OCI-LY7 (cell line): ENCODE measurements around the gene HOOK2. TPM values are rescaled to one million over a fixed set of nuclear protein-coding genes. Genes with fewer than 3 reads are reported as not detected.

ENCODE experiments used
- BruUV-seq: library from RNA; stranded (reverse); fragments of 400-500 nt; replicated peaks from 2 replicates; lab custom pipeline; 2021; lab: Mats Ljungman, UMichigan
- CTCF ChIA-PET: fragments of 300-600 bp; sonication (Branson Sonifier 250); formaldehyde crosslinking; loops from one replicate; lab custom pipeline; 2022; ENCODE audit warnings: antibody characterized with exemption; ENCODE audit not compliant: unreplicated experiment; lab: Charles Lee
- POLR2A ChIA-PET: fragments of 300-600 bp; sonication (Branson Sonifier 250); formaldehyde crosslinking; loops from one replicate; lab custom pipeline; 2022; ENCODE audit warnings: antibody characterized with exemption; lab: Charles Lee
- DNase-seq: peaks from one replicate; pipeline ENCODE4 v3.0.0-alpha.2; 2015; ENCODE audit warnings: low spot score
- H2AFZ ChIP-seq: fragments of 200-600 bp; sonication (generic), shearing (Covaris generic); 2 replicates; pipeline ENCODE4 v1.6.1; 2014; ENCODE audit warnings: mild to moderate bottlenecking, antibody characterized with exemption, low read length, moderate library complexity
- H3K27ac ChIP-seq: fragments of 200-600 bp; sonication (generic); 2 replicates; pipeline ENCODE4 v1.5.1; 2014; ENCODE audit warnings: mixed run types, low read depth, mild to moderate bottlenecking, moderate library complexity, low read length, inconsistent platforms; ENCODE audit not compliant: poor library complexity, severe bottlenecking
- H3K36me3 ChIP-seq: fragments of 200-600 bp; sonication (generic); 2 replicates; pipeline ENCODE4 v1.6.1; 2014; ENCODE audit warnings: mild to moderate bottlenecking, antibody characterized with exemption, low read length, moderate library complexity, mixed read lengths; ENCODE audit not compliant: insufficient read depth
- H3K4me1 ChIP-seq: fragments of 200-600 bp; sonication (generic); 2 replicates; pipeline ENCODE4 v1.5.1; 2014; ENCODE audit warnings: mild to moderate bottlenecking, low read length; ENCODE audit not compliant: insufficient read depth, poor library complexity, severe bottlenecking
- H3K4me2 ChIP-seq: fragments of 200-600 bp; sonication (generic); 2 replicates; pipeline ENCODE4 v1.6.1; 2014; ENCODE audit warnings: mild to moderate bottlenecking, low read length
- H3K4me3 ChIP-seq: fragments of 200-600 bp; sonication (generic); 2 replicates; pipeline ENCODE4 v1.5.1; 2014; ENCODE audit warnings: mild to moderate bottlenecking, low read depth, low read length; ENCODE audit not compliant: poor library complexity, severe bottlenecking
- H3K79me2 ChIP-seq: fragments of 200-600 bp; sonication (generic); 2 replicates; pipeline ENCODE4 v1.6.1; 2016; ENCODE audit warnings: low read depth, mild to moderate bottlenecking, low read length, moderate library complexity, mixed read lengths; ENCODE audit not compliant: insufficient read depth
- H3K9me2 ChIP-seq: fragments of 200-600 bp; sonication (generic); 2 replicates; pipeline ENCODE4 v1.6.1; 2016; ENCODE audit warnings: mild to moderate bottlenecking, low read length, mixed read lengths; ENCODE audit not compliant: insufficient read depth
- H3K9me3 ChIP-seq: fragments of 200-600 bp; sonication (generic); 2 replicates; pipeline ENCODE4 v1.6.1; 2014; ENCODE audit warnings: mild to moderate bottlenecking, mixed run types, low read length, mixed read lengths
- H4K20me1 ChIP-seq: fragments of 200-600 bp; sonication (generic); 2 replicates; pipeline ENCODE4 v1.6.1; 2014; ENCODE audit warnings: mild to moderate bottlenecking, antibody characterized with exemption, low read length, moderate library complexity, mixed read lengths; ENCODE audit not compliant: insufficient read depth
- EZH2phosphoT487 ChIP-seq: fragments of 200-600 bp; sonication (generic); IDR thresholded peaks from 2 replicates; pipeline ENCODE4 v1.6.1; 2018; ENCODE audit warnings: low read depth, borderline replicate concordance, mild to moderate bottlenecking, mixed run types, antibody characterized with exemption, low read length, moderate library complexity, mixed read lengths
- intact Hi-C: fragments of 100-400 bp; cut with micrococcal nuclease; formaldehyde crosslinking; loops from one replicate; pipeline ENCODE4 v1.10.0; 2022; ENCODE audit not compliant: unreplicated experiment
- total RNA-seq, 2 experiments: library from RNA; depleted of rRNA in 1 of 2; stranded (reverse); fragments of >200 nt in 1 of 2; shearing (Covaris generic) in 1 of 2; gene quantifications; 2 replicates each; pipeline ENCODE4 v1.2.3, GENCODE V29; 2014 to 2022
- TF ChIP-seq, protein P1 (sequence below): fragments of 200-600 bp; sonication (generic); conservative IDR thresholded peaks from 2 replicates; pipeline ENCODE4 v1.5.1; 2014; ENCODE audit warnings: mild to moderate bottlenecking, antibody characterized with exemption, low read length, moderate library complexity, mixed read lengths

Gene HOOK2
- total RNA-seq, 2 experiments from 2014 or later, result 9.1 to 28.8 TPM

DNA sequence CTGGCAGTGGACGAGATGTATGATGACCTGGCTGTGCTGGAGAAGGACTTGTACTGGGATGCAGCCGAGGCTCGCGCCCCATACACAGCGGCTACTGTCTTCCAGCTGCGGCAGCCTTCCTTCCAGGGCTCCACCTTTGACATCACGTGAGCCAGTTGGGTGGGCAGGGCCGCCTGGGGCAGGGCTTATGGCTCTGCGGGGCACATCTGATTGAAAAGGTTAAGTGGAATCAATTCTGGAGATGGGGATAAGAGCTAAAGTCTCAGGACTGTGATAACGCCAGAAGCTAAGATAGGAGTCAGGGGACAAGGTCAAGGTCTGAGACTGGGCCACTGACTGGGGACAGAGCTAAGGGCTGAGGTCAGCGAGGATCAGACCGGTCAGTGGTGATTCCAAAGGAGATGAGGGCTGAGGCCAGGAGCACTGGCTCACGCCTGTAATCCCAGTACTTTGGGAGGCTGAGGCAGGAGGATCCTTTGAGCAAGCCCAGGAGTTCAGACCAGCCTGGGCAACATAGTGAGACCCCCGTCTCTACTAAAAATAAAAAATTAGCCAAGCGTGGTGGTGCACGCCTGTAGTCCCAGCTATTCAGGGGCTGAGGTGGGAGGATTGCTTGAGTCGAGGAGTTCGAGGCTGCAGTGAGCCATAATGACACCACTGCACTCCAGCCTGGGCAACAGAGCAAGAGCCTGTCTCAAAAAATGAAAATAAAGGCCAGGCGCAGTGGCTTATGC lies 19.0 kb downstream of the HOOK2 start:
- no peaks in the 10 kb centered on the region for H3K9me2 ChIP-seq
- TF ChIP-seq, protein P1, sequence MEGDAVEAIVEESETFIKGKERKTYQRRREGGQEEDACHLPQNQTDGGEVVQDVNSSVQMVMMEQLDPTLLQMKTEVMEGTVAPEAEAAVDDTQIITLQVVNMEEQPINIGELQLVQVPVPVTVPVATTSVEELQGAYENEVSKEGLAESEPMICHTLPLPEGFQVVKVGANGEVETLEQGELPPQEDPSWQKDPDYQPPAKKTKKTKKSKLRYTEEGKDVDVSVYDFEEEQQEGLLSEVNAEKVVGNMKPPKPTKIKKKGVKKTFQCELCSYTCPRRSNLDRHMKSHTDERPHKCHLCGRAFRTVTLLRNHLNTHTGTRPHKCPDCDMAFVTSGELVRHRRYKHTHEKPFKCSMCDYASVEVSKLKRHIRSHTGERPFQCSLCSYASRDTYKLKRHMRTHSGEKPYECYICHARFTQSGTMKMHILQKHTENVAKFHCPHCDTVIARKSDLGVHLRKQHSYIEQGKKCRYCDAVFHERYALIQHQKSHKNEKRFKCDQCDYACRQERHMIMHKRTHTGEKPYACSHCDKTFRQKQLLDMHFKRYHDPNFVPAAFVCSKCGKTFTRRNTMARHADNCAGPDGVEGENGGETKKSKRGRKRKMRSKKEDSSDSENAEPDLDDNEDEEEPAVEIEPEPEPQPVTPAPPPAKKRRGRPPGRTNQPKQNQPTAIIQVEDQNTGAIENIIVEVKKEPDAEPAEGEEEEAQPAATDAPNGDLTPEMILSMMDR, result no peak
- no peak for TF ChIP-seq EZH2phosphoT487
- H3K79me2 ChIP-seq, result no peaks in the 10 kb centered on the region
- H2AFZ ChIP-seq, result no peak overlapping the region
- no peak overlapping the region for H3K4me3 ChIP-seq
- intact Hi-C loops, result loop anchor here (2.0 kb wide), 1 partner anchor 40 kb away; no protein-coding TSS in a partner anchor
- no peaks in the 10 kb centered on the region for H3K36me3 ChIP-seq
- H3K4me2 ChIP-seq, result no peak overlapping the region
- ChIA-PET POLR2A (interaction anchor here (0.6 kb wide), 1 partner anchor 13 kb away, joined by 4 read pairs; no protein-coding TSS in a partner anchor), CTCF (no interaction called here)
- H4K20me1 ChIP-seq, result no peaks in the 10 kb centered on the region
- no peaks in the 10 kb centered on the region for H3K9me3 ChIP-seq
- no peak overlapping the region for H3K27ac ChIP-seq
- H3K4me1 ChIP-seq, result no peaks in the 10 kb centered on the region
- no TSS peak for BruUV-seq
- no peak for DNase-seq

DNA sequence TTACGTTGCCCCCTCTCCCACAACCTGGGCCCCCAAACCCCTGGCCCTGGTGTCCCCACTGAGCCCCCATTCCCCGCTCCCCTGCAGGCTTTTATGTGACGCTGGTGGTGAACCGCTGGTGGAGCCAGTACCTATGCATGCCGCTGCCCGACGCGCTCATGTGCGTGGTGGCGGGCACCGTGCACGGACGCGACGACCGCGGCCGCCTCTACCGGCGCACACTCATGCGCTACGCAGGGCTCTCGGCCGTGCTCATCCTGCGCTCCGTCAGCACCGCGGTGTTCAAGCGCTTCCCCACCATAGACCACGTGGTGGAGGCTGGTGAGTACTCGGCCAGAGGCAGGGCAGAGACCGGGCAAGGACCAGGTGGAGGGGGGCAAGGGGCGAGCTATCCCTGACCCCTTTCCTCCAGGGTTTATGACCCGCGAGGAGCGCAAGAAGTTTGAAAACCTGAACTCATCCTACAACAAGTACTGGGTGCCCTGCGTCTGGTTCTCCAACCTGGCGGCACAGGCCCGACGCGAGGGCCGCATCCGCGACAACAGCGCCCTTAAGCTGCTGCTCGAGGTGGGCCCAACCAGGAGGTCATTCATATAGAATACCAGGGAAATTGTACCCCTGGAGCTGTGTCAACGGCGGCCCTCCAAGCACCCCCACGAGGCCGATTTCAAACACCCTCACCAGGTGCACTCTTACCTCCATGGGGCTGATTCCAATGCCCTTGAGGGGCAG lies 20.7 kb downstream of the HOOK2 start:
- no peak overlapping the region for H3K4me2 ChIP-seq
- no peaks in the 10 kb centered on the region for H3K9me3 ChIP-seq
- H3K27ac ChIP-seq, result no peak overlapping the region
- no peaks in the 10 kb centered on the region for H3K9me2 ChIP-seq
- no TSS peak for BruUV-seq
- ChIA-PET POLR2A (interaction anchor here (0.6 kb wide), 1 partner anchor 19 kb away, joined by 3 read pairs; no protein-coding TSS in a partner anchor), CTCF (no interaction called here)
- no peaks in the 10 kb centered on the region for H3K4me1 ChIP-seq
- TF ChIP-seq, protein P1, result no peak
- TF ChIP-seq EZH2phosphoT487, result no peak
- no peaks in the 10 kb centered on the region for H3K36me3 ChIP-seq
- intact Hi-C loops, result no loop called here
- no peaks in the 10 kb centered on the region for H3K79me2 ChIP-seq
- no peaks in the 10 kb centered on the region for H4K20me1 ChIP-seq
- no peak overlapping the region for H3K4me3 ChIP-seq
- no peak overlapping the region for H2AFZ ChIP-seq
- no peak for DNase-seq
